Smooth muscle cell (in vitro differentiated cells): ENCODE measurements around the gene CENPVL2. TPM values are rescaled to one million over a fixed set of nuclear protein-coding genes. Genes with fewer than 3 reads are reported as not detected.
"Not testable (repeated sequence)": the region's sequence is repeated elsewhere in the genome, so short reads cannot be mapped to it uniquely, and the experiment has no call there.

Experiments
- DNase-seq: peaks from one replicate; lab custom pipeline; 2025; ENCODE audit not compliant: unreplicated experiment; lab: John Stamatoyannopoulos, UW
- H2AFZ ChIP-seq: fragments of 200-600 bp; sonication (generic); 2 replicates; pipeline ENCODE4 v1.6.0; 2016; ENCODE audit warnings: antibody characterized with exemption, low read depth, mild to moderate bottlenecking
- H3F3A ChIP-seq: fragments of 200-600 bp; sonication (generic); 2 replicates; pipeline ENCODE4 v1.6.0; 2017; ENCODE audit warnings: antibody characterized with exemption, low read depth
- H3K27ac ChIP-seq: fragments of 200-600 bp; sonication (generic); 2 replicates; pipeline ENCODE4 v1.5.1; 2016; ENCODE audit warnings: low read depth, mild to moderate bottlenecking
- H3K27me3 ChIP-seq: fragments of 200-600 bp; sonication (generic); 2 replicates; pipeline ENCODE4 v1.6.1; 2016; ENCODE audit warnings: low read depth, mild to moderate bottlenecking
- H3K36me3 ChIP-seq: fragments of 200-600 bp; sonication (generic); 2 replicates; pipeline ENCODE4 v1.5.1; 2016; ENCODE audit warnings: low read depth
- H3K4me1 ChIP-seq: fragments of 200-600 bp; sonication (generic); 2 replicates; pipeline ENCODE4 v1.5.1; 2016; ENCODE audit warnings: low read depth
- H3K4me2 ChIP-seq: fragments of 200-600 bp; sonication (generic); 2 replicates; pipeline ENCODE4 v1.6.0; 2016; ENCODE audit warnings: mild to moderate bottlenecking
- H3K4me3 ChIP-seq: fragments of 200-600 bp; sonication (generic); 2 replicates; pipeline ENCODE4 v1.5.1; 2016; ENCODE audit warnings: mild to moderate bottlenecking
- H3K79me2 ChIP-seq: fragments of 200-600 bp; sonication (generic); 2 replicates; pipeline ENCODE4 v1.6.0; 2016; ENCODE audit warnings: low read depth, mild to moderate bottlenecking
- H3K9ac ChIP-seq: fragments of 200-600 bp; sonication (generic); 2 replicates; pipeline ENCODE4 v1.6.0; 2016; ENCODE audit warnings: low read depth
- H3K9me3 ChIP-seq: fragments of 200-600 bp; sonication (generic); replicated peaks from 2 replicates; pipeline ENCODE4 v1.5.1; 2016; ENCODE audit warnings: low read depth
- H4K20me1 ChIP-seq: fragments of 200-600 bp; sonication (generic); 2 replicates; pipeline ENCODE4 v1.6.0; 2016; ENCODE audit warnings: low read depth
- CTCF ChIP-seq: fragments of 200-600 bp; sonication (generic); IDR thresholded peaks from 2 replicates; pipeline ENCODE4 v1.5.1; 2017; ENCODE audit warnings: borderline replicate concordance, mild to moderate bottlenecking, antibody characterized with exemption; ENCODE audit not compliant: insufficient read depth, poor library complexity, severe bottlenecking
- WGBS: methylation state at CpG from one replicate; pipeline ENCODE4 v1.1.7; 2016; ENCODE audit warnings: low lambda C conversion rate; 5-methylcytosine and 5-hydroxymethylcytosine counted together
- polyA plus RNA-seq: library from polyadenylated mRNA; unstranded; fragments of >200 nt; fragmentation: Nextera tagmentation; extraction: Ambion mirVana; gene quantifications from 2 replicates; pipeline ENCODE4 v1.2.1, GENCODE V29; 2016
- total RNA-seq: library from RNA; depleted of rRNA; stranded (reverse); fragments of >200 nt; gene quantifications from 2 replicates; pipeline ENCODE4 v1.2.3, GENCODE V29; 2014

CENPVL2 gene
- total and polyA plus RNA-seq, 2 experiments from 2014 or later: not detected

- no peak for DNase-seq
- H3K27ac ChIP-seq: no peak overlapping the region
Observed at GRCh38 chrX:51694254-51694653, 11.6 kb upstream of the CENPVL2 start.

DNA sequence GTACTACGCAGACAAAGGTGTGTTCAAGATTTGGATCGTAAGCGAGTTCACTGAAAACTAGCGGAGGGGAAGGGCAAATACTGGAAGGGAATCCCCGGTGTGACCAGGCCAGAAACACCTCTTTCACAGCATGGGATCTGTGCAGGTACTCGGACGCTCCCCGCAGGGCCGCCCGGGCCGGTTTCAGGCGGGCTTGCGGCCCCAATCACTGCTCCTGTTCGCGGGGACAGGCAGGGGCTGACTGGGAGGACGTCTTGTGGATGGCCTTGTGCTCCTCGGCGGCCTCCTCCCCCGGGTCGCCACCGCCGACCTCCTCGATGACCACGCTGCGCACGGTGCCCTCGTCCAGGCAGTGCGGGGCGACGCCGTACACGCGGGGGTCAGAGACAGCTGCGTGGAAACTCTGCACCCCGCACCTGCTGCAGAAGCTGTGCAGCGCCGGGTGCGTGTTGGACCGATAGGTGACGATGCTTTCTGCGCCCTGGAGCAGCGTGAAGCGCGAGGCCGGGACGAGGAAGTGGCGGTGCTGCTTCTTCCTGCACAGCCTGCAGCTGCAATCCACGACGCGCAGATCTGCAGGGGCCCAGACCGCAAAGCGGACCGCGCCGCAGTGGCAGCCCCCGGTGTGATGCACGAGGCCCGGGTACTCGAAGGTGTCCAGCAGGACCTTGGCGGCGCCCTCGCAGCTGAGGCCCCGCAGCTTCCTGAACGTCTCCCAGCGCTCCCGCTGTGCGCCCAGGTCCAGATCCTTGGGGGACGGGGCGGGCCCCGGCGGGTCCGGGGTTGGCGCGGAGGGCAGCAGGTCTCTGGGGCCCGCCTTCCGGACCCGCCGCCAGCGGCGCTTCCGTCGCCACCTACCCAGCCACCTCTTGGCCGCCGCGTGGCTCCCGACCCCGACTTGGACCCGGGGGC lies 567 bp downstream of the CENPVL2 start:
- not testable (repeated sequence) for H4K20me1 ChIP-seq, H3K27ac ChIP-seq, H3K9ac ChIP-seq, H3K4me3 ChIP-seq, H3K9me3 ChIP-seq, H3K27me3 ChIP-seq, H3F3A ChIP-seq, H3K79me2 ChIP-seq, H3K4me1 ChIP-seq, H3K4me2 ChIP-seq, H3K36me3 ChIP-seq, H2AFZ ChIP-seq, DNase-seq
- no CpG with 5 or more reads among the region's 88 CpGs for WGBS

More at GRCh38 chrX:51694254-51694653, 11.6 kb upstream of the CENPVL2 start:
- 77% methylated on average over 6 of the region's 6 CpGs for WGBS
- Histone ChIP-seq H3K9ac (no peak overlapping the region), H4K20me1 (no peaks in the 10 kb centered on the region), H3F3A (no peaks in the 10 kb centered on the region), H3K4me2 (no peak overlapping the region), H3K4me3 (no peak overlapping the region), H3K36me3 (no peaks in the 10 kb centered on the region), H3K27me3 (no peaks in the 10 kb centered on the region), H2AFZ (no peak overlapping the region), H3K4me1 (no peaks in the 10 kb centered on the region), H3K9me3 (no peaks in the 10 kb centered on the region), H3K79me2 (no peaks in the 10 kb centered on the region)
- TF ChIP-seq CTCF: no peak

- H3K27me3 ChIP-seq, H2AFZ ChIP-seq, H3K9ac ChIP-seq, H4K20me1 ChIP-seq, H3K4me1 ChIP-seq, H3K27ac ChIP-seq, H3K9me3 ChIP-seq, H3K36me3 ChIP-seq, DNase-seq, H3F3A ChIP-seq, H3K4me3 ChIP-seq, H3K4me2 ChIP-seq, H3K79me2 ChIP-seq: not testable (repeated sequence)
- WGBS: no CpG with 5 or more reads among the region's 18 CpGs
Observed at GRCh38 chrX:51679689-51680433, 2.8 kb downstream of the CENPVL2 start.

DNA sequence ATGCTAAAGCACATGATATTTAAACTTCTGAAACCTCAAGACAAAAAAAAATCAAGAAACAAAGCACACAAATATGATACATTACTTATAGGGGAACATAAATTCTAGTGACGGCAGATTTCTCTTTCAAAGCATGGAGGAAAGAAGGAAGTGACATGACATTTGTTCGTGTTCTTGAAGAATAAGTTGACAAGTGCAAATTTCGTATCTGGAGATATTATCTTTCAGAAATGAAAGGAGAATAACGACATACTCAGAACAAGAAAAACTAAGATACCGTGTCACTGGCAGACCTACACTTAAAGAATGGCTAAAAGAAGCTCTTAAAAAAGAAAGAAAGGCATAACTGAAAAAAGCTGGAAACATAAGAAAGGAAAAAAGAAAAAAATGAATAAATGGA lies 16.6 kb downstream of the CENPVL2 start:
- Histone ChIP-seq H3K9ac (no peak overlapping the region), H3K4me3 (no peak overlapping the region), H4K20me1 (no peaks in the 10 kb centered on the region), H3K36me3 (no peaks in the 10 kb centered on the region), H3K4me2 (no peak overlapping the region), H3K9me3 (no peaks in the 10 kb centered on the region), H3K27ac (no peak overlapping the region), H3F3A (no peaks in the 10 kb centered on the region), H3K27me3 (no peaks in the 10 kb centered on the region), H2AFZ (no peak overlapping the region), H3K79me2 (no peaks in the 10 kb centered on the region), H3K4me1 (no peaks in the 10 kb centered on the region)
- no peak for DNase-seq
- TF ChIP-seq CTCF: no peak
- WGBS: 74% methylated on average over 5 of the region's 5 CpGs
